T-cell (primary cell): Measurements from ENCODE around the gene DNAJC17. TPM values are rescaled to one million over a fixed set of nuclear protein-coding genes. Genes with fewer than 3 reads are reported as not detected.

Experiments
- total RNA-seq, 35 experiments: library from RNA in 6 of 35; stranded (reverse) in 6 of 35; fragments of 120-200 nt in 1 of 35; gene quantifications; one replicate each; pipeline versions ENCODE4 v1.2.1 to v1.2.4 and lab custom pipeline; 2013 to 2026

The DNAJC17 gene
- total RNA-seq, 5 donors from 2014 or later (not counting 1 experiment from before 2014, with no cell fraction given), result 33.1 to 47.5 (median 45.1) TPM

Other genes with a start within 250 kb of the DNAJC17 start
- 10 to 100 TPM; 19.9 to 31.5 (median 27.2) TPM for gene CCDC32, start 242.4 kb downstream of the DNAJC17 start, total RNA-seq
- 10 to 100 TPM; 17.4 to 24.7 (median 18.9) TPM for gene RPUSD2, start 238.2 kb downstream of the DNAJC17 start, total RNA-seq
- gene KNL1, start 213.2 kb downstream of the DNAJC17 start, total RNA-seq, result 1 to 10 TPM in 4 of 5 donors, under 1 TPM in 1; 0.55 to 3.8 (median 1.7) TPM
- 1 to 10 TPM in 4 of 5 donors, under 1 TPM in 1; 0.85 to 2.5 (median 1.2) TPM for gene RAD51, start 112.3 kb downstream of the DNAJC17 start, total RNA-seq
- gene RMDN3, start 52.2 kb downstream of the DNAJC17 start, total RNA-seq, result 10 to 100 TPM; 23.9 to 32.3 (median 26.9) TPM
- gene GCHFR, start 43.4 kb downstream of the DNAJC17 start, total RNA-seq, result 10 to 100 TPM; 13.7 to 29.9 (median 28.4) TPM
- gene C15orf62, start 37.5 kb downstream of the DNAJC17 start, total RNA-seq, result 1 to 10 TPM in 4 of 5 donors, under 1 TPM in 1; 0.60 to 3.2 (median 2.4) TPM
- 10 to 100 TPM; 20.0 to 38.9 (median 30.8) TPM for gene ZFYVE19, start 384 bp downstream of the DNAJC17 start, total RNA-seq
- not detected for gene PPP1R14D, start 21.2 kb upstream of the DNAJC17 start, total RNA-seq
- 1 to 10 TPM; 1.6 to 6.6 (median 5.1) TPM for gene SPINT1, start 36.6 kb upstream of the DNAJC17 start, total RNA-seq
- not detected for gene RHOV, start 66.8 kb upstream of the DNAJC17 start, total RNA-seq
- gene VPS18, start 87.0 kb upstream of the DNAJC17 start, total RNA-seq, result 10 to 100 TPM; 16.2 to 23.4 (median 21.3) TPM
- under 1 TPM in 3 of 5 donors, not detected in 2; 0.12 to 0.25 (median 0.13) TPM for gene DLL4, start 121.9 kb upstream of the DNAJC17 start, total RNA-seq
- gene CHAC1, start 146.0 kb upstream of the DNAJC17 start, total RNA-seq, result 1 to 10 TPM in 4 of 5 donors, under 1 TPM in 1; 0.44 to 7.5 (median 7.2) TPM